Measurements from ENCODE around the gene RAET1L.

DNA sequence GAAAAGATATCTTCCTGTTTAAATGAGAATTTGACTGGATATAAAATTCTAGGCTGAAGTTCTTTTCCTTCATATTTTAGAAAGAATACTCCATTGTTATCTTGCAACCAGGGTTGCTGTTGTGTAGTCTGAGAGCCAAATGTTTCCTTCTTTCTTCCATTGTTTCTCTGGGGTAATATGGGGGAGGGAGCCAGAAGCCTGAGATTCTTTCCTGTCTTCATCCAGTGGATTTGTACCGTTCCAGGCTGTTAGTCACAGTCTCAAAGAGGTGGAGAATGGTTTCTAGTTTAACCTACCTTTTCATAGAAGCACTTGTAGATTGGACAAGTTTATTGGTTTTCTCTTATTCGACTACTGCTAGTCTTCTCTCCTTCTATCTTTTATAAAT lies 49.7 kb upstream of the RAET1L start:
- TF ChIP-seq CTCF (IDR thresholded peaks at IDR 0.05) (no peak), POLR2A (IDR thresholded peaks at IDR 0.05; ENCODE audit: low read depth) (no peak)
